ENCODE measurements around the gene VPS45. TPM values are rescaled to one million over a fixed set of nuclear protein-coding genes. Genes with fewer than 3 reads are reported as not detected.

The VPS45 gene
- polyA plus RNA-seq, 1 of the 3 experiments (the other 2 are of a cell fraction) = 31.5 TPM

DNA sequence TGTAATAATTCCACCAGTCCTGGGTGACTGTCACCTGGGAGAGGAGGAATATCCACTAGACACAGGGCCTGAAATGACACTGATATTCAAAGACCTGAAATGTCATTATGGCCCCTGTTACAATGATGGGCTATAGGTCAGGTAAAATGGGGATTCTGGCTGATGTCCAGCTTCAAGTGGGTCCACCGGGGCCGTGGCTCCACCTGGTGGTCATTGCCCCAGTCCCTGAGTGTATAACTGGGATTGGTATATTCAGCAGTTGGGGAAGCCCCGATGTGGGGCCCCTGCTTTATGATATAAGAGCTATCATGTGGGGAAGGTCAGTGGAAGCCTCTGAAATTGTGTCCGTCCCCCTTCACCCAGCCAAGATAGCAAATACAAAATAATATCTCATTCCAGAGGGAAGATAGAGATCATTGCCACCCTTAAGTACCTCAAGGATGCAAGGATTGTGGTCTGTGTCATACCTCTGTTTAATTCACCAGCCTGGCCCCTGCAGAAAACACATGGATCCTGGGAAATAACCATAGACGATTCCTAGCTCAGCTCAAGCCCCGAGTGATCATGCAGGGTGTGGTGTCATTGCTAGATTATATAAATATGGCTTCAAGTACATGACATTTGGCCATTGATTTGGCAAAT is 101.5 kb downstream of the VPS45 start:
- POLR2A ChIA-PET = interaction anchor here (1.0 to 1.1 kb wide), 2 partner anchors 18 to 282 kb away, joined by 4 to 8 read pairs; a partner anchor contains a TSS
- H3K4me3 ChIP-seq (ENCODE audit: low read depth in 2 of 2, low read length in 1 of 2) = no peak overlapping the region; a peak in 1 of 4 replicates
- TF ChIP-seq, protein P1, sequence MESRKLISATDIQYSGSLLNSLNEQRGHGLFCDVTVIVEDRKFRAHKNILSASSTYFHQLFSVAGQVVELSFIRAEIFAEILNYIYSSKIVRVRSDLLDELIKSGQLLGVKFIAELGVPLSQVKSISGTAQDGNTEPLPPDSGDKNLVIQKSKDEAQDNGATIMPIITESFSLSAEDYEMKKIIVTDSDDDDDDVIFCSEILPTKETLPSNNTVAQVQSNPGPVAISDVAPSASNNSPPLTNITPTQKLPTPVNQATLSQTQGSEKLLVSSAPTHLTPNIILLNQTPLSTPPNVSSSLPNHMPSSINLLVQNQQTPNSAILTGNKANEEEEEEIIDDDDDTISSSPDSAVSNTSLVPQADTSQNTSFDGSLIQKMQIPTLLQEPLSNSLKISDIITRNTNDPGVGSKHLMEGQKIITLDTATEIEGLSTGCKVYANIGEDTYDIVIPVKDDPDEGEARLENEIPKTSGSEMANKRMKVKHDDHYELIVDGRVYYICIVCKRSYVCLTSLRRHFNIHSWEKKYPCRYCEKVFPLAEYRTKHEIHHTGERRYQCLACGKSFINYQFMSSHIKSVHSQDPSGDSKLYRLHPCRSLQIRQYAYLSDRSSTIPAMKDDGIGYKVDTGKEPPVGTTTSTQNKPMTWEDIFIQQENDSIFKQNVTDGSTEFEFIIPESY (IDR thresholded peaks at IDR 0.05; ENCODE audit: borderline replicate concordance, low read depth) = no peak
- TF ChIP-seq NFIC (IDR thresholded peaks at IDR 0.05; ENCODE audit: borderline replicate concordance) (peak; percentile 96), FOSL2 (IDR thresholded peaks at IDR 0.05; ENCODE audit: borderline replicate concordance, low read depth) (no peak), SMC3 (IDR thresholded peaks at IDR 0.05; ENCODE audit: low read depth, low read length) (peak; percentile 90), RCOR1 (IDR thresholded peaks at IDR 0.05; ENCODE audit: low read length) (no peak), TAF1 (IDR thresholded peaks at IDR 0.05; ENCODE audit: borderline replicate concordance, low read depth, low read length) (no peak), FOXJ3 (CRISPR knock-in tag; IDR thresholded peaks at IDR 0.05) (no peak), RFX5 (IDR thresholded peaks at IDR 0.05; ENCODE audit: low read length) (no peak), EP300 (IDR thresholded peaks at IDR 0.05; ENCODE audit: borderline replicate concordance in 1 of 2, low read depth in 1 of 2, low read length in 1 of 2) (no peak), GABPA (IDR thresholded peaks at IDR 0.05; ENCODE audit: low read depth) (no peak), RAD21 (IDR thresholded peaks at IDR 0.05; ENCODE audit: low read length) (peak; percentile 90), NRF1 (IDR thresholded peaks at IDR 0.05; ENCODE audit: low read depth, low read length) (0 out of 2 replicates have a peak, but pooled peaks have one; percentile 12)
- TF ChIP-seq, protein P2, sequence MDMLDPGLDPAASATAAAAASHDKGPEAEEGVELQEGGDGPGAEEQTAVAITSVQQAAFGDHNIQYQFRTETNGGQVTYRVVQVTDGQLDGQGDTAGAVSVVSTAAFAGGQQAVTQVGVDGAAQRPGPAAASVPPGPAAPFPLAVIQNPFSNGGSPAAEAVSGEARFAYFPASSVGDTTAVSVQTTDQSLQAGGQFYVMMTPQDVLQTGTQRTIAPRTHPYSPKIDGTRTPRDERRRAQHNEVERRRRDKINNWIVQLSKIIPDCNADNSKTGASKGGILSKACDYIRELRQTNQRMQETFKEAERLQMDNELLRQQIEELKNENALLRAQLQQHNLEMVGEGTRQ (IDR thresholded peaks at IDR 0.05; ENCODE audit: borderline replicate concordance, low read depth, low read length) = no peak
- TF ChIP-seq, protein P3, sequence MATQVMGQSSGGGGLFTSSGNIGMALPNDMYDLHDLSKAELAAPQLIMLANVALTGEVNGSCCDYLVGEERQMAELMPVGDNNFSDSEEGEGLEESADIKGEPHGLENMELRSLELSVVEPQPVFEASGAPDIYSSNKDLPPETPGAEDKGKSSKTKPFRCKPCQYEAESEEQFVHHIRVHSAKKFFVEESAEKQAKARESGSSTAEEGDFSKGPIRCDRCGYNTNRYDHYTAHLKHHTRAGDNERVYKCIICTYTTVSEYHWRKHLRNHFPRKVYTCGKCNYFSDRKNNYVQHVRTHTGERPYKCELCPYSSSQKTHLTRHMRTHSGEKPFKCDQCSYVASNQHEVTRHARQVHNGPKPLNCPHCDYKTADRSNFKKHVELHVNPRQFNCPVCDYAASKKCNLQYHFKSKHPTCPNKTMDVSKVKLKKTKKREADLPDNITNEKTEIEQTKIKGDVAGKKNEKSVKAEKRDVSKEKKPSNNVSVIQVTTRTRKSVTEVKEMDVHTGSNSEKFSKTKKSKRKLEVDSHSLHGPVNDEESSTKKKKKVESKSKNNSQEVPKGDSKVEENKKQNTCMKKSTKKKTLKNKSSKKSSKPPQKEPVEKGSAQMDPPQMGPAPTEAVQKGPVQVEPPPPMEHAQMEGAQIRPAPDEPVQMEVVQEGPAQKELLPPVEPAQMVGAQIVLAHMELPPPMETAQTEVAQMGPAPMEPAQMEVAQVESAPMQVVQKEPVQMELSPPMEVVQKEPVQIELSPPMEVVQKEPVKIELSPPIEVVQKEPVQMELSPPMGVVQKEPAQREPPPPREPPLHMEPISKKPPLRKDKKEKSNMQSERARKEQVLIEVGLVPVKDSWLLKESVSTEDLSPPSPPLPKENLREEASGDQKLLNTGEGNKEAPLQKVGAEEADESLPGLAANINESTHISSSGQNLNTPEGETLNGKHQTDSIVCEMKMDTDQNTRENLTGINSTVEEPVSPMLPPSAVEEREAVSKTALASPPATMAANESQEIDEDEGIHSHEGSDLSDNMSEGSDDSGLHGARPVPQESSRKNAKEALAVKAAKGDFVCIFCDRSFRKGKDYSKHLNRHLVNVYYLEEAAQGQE (IDR thresholded peaks at IDR 0.05; ENCODE audit: low read depth, low read length) = no peak
- TF ChIP-seq, protein P4, sequence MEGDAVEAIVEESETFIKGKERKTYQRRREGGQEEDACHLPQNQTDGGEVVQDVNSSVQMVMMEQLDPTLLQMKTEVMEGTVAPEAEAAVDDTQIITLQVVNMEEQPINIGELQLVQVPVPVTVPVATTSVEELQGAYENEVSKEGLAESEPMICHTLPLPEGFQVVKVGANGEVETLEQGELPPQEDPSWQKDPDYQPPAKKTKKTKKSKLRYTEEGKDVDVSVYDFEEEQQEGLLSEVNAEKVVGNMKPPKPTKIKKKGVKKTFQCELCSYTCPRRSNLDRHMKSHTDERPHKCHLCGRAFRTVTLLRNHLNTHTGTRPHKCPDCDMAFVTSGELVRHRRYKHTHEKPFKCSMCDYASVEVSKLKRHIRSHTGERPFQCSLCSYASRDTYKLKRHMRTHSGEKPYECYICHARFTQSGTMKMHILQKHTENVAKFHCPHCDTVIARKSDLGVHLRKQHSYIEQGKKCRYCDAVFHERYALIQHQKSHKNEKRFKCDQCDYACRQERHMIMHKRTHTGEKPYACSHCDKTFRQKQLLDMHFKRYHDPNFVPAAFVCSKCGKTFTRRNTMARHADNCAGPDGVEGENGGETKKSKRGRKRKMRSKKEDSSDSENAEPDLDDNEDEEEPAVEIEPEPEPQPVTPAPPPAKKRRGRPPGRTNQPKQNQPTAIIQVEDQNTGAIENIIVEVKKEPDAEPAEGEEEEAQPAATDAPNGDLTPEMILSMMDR (IDR thresholded peaks at IDR 0.05) = peak; percentile 93
- H3K4me2 ChIP-seq = no peak overlapping the region
- H2AFZ ChIP-seq (ENCODE audit: low read depth) = no peak overlapping the region
- 12% methylated on average over 6 of the region's 6 CpGs for WGBS (ENCODE audit: low lambda C conversion rate)
- H3F3A ChIP-seq (replicated peaks; ENCODE audit: insufficient read depth) = no peaks in the 10 kb centered on the region
- H3K79me2 ChIP-seq (ENCODE audit: insufficient read depth) = no peaks in the 10 kb centered on the region
- H4K20me1 ChIP-seq (ENCODE audit: insufficient read depth) = no peaks in the 10 kb centered on the region
- H3K36me3 ChIP-seq (replicated peaks in 1 of 2; ENCODE audit: control insufficient read depth in 1 of 2, insufficient read depth in 2 of 2, low read length in 1 of 2) = no peaks in the 10 kb centered on the region
- CTCF ChIA-PET = interaction anchor here (0.5 to 8.6 kb wide), 45 partner anchors 9 to 757 kb away, joined by 3 to 87 read pairs (median 5); partner anchors contain the start of genes OTUD7B, PLEKHO1, SETDB1 and VPS45
- no peaks in the 10 kb centered on the region for H3K9me3 ChIP-seq
- H3K27me3 ChIP-seq (ENCODE audit: insufficient read depth) = no peaks in the 10 kb centered on the region
- no peak overlapping the region for H3K9ac ChIP-seq
- H3K4me1 ChIP-seq (ENCODE audit: control insufficient read depth in 1 of 2, insufficient read depth in 2 of 2, low read depth in 1 of 2, low read length in 1 of 2) = peaks cover 0 to 3% of the 10 kb centered on the region in 2 experiments; a peak in 2 of 4 replicates
- no peaks in the 10 kb centered on the region for H3K9me2 ChIP-seq
- DNase-seq = peak; percentile 84
- no peak overlapping the region for H3K27ac ChIP-seq (ENCODE audit: low read depth in 2 of 2, low read length in 1 of 2)
